ENCODE results near the gene TXNRD2.
"Not testable (repeated sequence)": the region's sequence is repeated elsewhere in the genome, so short reads cannot be mapped to it uniquely, and the experiment has no call there.

Gene TXNRD2

GRCh38 chr22:19948057-19948760, 6.6 kb upstream of the TXNRD2 start:
- DNase-seq (ENCODE audit: low spot score): no peak

GRCh38 chr22:19943082-19944026, 1.7 kb upstream of the TXNRD2 start:
- DNase-seq (ENCODE audit: low spot score): peak; percentile 82

DNA sequence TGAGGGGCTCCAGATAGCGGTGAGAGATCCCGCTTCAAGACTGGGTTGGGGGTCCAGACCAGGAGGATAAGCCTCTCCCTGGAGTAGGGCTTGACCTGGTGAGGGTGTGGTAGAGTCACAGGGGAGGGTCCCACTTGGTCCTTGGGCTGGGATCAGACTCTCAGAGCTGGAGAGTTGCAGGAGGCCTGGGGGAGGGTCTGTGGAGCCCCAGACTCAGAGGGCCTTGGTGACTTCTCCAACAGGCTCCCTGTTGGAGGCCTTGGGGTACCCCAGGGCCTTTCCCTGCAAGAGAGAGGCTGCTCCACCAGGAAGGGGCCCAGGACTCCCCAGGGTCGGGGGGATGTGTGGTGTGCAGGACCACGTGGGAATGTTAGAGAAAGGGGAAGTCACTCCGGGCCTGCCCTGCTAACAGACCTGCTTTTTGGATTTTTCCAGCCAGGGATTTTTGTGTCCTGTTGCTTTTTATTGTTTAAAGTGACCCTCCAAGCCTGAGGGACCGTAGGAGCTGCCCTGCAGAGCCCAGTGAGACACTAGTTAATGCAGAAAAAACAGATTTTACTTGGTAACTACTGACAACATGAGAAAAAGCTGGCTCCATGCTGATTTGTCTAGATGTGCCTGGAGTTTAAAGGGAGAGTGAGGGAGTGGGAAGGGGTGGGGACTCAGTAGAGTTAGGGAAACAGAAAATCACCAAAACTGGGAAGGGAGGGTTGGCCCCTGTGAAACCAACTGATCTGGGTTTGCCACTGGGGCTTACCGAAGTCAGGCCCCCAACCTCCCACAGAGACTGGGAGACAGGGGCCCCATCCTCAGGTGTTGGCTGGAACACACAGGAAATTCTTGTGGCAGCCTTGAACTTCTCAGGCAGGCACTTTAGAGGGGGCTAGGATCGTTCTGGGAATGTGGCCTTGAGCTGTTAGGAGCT, 801 bp upstream of the TXNRD2 start:
- DNase-seq (ENCODE audit: low spot score): peak; percentile 85

DNA sequence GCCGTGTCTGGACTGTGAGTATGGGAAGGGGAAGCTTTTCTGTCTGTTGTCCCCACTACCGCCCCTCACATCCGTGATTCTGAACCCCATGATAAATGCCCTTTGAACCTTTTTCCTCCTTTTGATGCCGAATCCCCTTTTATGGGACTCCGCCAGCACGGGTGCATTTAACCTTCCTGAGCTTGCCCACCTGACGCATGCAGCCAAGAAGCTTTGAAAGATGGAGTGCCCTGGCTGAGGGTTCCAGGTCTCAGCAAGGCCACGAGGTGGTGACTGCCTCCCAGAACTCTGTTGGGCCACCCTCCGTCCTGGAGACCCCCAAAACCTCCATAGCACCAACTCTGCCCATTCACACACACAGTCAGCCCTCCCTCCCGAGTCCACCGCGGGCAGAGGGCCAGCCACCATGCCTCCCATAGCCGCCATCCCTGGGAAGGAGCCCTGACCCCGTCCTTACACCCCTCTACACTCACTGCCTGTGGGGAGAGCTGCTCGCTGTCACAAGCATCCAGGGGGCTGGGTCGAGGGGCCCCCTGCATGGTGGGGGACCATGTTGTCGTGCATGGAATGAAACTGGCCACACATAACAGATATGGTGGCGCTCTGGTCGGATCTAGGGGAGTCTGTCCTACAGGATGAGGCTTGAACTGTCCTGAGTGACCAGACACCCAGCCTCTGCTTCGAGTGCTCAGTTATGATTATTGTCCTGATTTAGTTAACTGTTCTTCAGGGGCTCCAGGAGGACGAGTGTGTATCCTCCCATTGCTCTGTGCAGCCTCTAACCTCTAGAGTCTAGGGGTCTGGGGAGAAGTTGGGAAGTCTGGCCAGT, 868 bp downstream of the TXNRD2 start:
- DNase-seq (ENCODE audit: low spot score): peak; percentile 40

DNA sequence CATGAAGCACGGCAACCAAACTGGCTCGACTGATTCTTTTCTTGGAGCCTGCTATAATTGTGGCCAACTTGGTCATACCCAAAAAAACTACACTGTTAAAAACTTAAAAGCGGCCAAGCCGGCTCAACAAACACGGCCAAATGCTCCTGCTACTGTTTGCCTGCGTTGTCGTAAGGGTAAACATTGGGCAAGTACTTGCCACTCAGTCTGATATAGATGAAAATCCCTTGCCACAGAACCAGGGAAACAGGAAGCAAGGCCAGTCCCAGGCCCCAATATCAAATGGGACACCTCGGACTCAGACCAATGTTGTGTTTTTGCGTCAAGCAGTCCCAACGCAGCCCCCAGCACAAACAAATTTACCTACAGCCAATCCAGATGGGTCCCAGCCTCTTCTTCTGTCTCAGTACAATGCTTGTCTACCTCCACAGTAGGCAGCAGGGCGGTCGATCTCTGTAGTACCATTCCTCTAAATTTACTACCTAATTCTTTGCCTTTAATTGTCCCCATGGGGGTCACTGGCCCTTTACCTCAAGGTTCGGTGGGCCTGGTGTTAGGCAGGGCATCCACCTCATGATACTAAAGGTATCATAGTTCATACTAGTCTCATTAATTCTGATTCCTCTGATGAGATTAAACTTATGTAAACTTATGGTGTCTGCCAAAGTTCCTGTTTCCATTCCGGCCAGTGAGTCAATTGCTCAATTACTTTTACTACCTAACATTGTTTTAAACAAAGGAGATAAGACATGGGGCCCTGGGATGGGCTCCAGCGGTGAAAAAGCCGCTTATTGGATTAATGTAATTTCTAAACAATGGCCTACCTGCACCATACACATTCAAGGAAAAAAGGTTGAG, 3.8 kb downstream of the TXNRD2 start:
- no peak for DNase-seq (ENCODE audit: low spot score)

GRCh38 chr22:19936513-19936912, 5.1 kb downstream of the TXNRD2 start:
- no peak for DNase-seq (ENCODE audit: low spot score)

DNA sequence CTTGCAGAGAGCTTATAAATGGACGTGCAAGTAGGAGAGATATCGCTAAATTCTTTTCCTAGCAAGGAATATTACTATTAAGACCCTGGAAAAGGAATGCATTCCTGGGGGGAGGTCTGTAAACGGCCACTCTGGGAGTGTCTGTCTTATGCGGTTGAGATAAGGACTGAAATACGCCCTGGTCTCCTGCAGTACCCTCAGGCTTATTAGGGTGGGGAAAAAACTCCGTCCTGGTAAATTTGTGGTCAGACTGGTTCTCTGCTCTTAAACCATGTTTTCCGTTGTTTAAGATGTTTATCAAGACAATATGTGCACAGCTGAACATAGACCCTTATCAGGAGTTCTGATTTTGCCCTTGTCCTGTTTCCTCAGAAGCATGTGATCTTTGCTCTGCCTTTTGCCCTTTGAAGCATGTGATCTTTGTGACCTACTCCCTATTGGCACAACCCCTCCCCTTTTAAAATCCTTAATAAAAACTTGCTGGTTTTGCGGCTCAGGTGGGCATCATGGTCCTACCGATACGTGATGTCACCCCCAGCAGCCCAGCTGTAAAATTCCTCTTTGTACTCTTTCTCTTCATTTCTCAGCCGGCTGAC, 6.4 kb downstream of the TXNRD2 start:
- not testable (repeated sequence) for DNase-seq (ENCODE audit: low spot score)

DNA sequence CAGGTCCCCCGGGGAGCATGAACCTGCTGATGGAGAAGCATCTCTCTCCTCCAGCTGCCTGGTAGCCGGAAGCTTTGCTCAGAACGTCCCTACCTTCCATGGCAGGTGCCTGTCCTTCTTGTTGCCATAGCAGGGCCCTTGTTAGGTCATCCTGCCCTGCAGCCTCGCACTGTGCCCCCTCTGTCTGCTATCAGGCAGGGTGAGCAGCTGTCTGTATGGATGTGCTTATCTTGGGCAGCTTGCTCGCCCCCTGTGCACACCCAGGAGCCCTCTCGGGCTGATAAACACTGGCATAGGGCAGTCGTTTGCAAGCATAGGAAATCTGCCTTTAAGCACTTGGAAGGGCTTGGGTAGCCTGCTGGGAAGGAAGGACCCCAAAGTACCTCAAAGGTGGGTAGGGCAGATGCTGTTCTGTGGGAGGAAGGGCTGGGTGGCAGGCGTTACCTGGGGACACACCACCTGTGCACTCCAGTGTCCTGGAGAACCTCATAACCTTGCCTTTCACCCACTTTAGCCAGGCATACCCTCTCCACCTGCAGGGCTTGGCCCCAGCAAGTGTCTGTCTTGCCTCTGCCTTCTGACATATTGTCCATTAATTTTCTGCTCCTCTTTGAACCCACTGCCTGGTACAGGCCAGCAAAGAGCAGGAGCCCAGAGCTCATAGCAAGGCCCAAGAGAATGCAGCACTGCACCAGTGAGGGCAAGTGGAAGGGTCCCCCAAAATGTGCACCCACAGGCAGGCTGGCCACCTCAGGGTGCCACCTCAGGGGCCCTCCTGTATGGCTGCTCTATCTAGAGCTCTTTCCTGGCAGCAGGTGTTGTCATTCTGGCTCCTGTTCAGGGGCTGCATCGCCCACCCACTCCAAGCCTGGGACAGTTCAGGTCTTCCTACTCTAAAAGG, 8.0 kb downstream of the TXNRD2 start:
- no peak for DNase-seq (ENCODE audit: low spot score)

DNA sequence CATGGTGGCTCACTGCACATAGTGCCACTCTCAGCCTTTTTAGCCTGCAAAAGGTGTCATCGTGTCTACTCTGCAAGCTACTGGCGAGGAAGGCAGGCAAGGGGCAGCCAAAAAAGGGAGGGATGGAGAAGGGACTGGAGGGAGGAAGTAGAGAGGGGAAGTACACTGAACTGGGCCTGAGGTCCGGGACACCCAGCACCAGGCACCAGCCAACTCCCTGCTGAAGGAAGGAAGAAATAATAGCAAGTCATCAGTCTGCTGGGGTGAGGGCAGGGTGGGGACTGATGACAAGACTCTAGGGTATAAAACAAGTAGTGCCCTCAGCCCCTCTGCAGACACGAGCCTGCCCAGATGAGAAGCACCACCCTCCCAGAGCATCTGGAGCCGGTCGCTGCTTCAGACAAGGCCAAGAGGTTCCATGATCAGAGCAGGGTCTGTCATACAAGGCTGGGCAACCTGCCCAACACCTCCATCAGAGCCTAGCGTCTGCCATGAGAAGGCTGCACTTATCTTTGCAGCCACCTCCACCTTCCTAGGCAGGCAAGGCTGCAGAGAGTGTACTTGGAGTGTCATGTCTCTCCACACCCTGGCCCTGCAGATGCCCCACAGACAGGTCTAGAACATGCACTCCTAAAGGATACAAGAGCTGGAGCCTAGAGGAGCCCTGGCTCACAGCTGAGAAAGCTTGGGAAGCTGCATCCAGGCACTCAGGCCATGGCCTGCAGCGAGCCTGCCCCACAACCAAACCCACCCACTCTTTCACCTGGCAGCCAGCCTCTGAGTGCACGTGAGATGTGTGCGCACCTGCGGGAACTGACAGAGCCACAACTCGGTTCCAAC, 9.0 kb downstream of the TXNRD2 start:
- no peak for DNase-seq (ENCODE audit: low spot score)

DNA sequence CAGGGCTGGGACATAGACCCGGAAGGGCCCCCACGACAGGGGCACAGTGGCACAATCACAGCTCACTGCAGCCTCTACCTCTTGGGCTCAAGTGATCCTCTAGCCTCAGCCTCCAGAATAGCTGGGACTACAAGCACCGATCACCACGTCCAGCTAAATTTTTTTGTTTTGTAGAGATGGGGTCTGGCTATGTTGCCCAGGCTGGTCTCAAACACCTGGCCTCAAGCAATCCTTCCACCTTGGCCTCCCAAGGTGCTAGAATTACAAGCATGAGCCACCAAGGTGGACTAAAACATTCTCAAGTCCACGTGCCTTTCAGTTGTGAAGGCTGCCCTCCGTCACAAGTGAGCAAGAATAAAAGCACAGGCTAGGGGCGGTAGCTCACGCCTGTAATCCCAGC, 10.1 kb downstream of the TXNRD2 start:
- no peak for DNase-seq (ENCODE audit: low spot score)

DNA sequence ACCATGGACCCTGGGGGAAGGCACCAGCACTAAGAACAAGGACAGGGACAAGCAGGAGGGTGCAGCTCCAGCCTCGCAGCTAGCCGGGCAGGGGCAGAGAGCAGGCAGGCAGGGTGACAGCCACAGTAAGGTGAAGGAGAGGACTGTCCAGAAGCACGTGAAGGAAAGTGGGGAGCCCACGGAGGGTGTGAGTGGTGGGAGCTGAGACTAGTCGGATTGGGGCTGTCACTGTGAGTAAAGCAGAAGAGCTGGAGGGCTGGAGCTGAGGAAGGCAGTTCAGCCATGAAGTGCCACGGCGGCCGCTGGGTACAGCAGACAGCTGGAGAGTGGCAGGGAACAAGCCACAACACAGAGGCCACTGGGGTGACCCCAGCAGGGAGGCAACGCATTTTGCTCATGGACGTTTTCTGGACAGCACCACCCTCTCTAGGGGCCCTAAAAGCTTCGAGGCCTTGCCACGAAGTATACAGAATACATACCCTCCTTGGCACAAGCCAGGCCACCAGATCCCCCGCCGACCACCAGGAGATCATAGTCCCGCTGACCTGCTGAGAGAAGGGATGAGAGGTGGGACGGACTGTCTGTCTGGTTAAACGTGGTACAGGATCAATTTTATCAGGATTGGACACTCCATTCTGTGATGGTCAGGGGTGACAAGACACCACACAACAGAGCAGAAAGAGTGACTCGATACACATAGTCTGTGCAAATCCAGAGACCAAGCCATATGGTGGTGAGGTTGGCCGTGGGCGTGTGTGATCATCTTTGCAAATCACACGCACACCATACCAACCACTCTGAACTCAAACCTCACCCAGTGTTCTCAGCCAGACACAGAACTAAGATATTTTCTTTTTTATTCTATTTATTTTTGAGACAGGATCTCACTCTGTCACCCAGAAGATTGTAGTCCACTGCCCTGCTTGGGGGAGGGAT, 10.8 kb downstream of the TXNRD2 start:
- DNase-seq (ENCODE audit: low spot score): no peak

GRCh38 chr22:19929586-19930550, 11.8 kb downstream of the TXNRD2 start:
- DNase-seq (ENCODE audit: low spot score): no peak

DNA sequence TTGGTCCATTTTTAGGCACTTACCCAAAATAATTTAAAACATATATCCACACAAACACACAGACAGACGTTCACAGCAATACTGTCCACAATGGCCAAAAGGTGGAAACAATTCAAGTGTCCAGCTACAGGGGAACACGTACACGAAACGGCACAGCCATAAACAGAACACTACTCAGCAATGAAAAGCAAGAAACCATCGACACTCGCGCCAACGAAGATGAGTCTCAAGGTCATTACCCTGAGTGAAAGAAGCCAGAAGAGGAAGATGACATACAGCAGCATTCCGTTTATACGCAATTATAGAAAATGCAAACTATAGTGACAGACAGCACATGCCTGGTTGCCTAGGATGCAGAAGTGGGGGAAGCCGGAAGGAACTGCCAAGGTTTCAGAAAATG, 13.4 kb downstream of the TXNRD2 start:
- no peak for DNase-seq (ENCODE audit: low spot score)

GRCh38 chr22:19927696-19928095, 13.9 kb downstream of the TXNRD2 start:
- DNase-seq (ENCODE audit: low spot score): no peak

- DNase-seq (ENCODE audit: low spot score): not testable (repeated sequence)
Observed at GRCh38 chr22:19926028-19926427, 15.6 kb downstream of the TXNRD2 start.

All from GM03348 (cell line).